HFF-Myc (cell line): ENCODE results near the gene APBA1.

Experiments used
- DNase-seq: peaks from one replicate; pipeline ENCODE4 v3.0.0-alpha.2; 2011; ENCODE audit warnings: low read depth; ENCODE audit errors: extremely low read depth
- H3K4me3 ChIP-seq: replicated peaks from 2 replicates; pipeline ENCODE4 v1.5.1; 2011; ENCODE audit warnings: low read depth, mild to moderate bottlenecking, control low read depth, low read length
- CTCF ChIP-seq: IDR thresholded peaks from 2 replicates; pipeline ENCODE4 v1.5.1; 2012; ENCODE audit warnings: mild to moderate bottlenecking, low read depth, low read length, control low read depth; ENCODE audit errors: missing control alignments

Gene APBA1

DNA sequence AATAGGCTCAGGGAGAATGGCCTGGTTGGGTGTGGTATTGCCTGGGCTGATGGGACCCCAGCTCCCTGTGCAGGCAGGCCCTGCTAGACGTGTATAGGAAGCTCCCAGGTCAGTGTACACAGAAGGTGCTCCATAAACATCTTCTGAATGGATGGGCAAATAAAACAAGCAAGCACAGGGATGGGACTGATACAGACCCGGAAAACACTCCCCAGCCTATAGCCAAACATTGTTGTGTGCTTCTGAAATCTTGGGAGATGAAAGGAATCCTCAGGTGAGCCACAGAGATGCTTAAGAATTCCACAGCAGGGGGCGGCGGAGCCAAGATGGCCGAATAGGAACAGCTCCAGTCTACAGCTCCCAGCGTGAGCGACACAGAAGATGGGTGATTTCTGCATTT is 195.4 kb downstream of the APBA1 start:
- no peak for DNase-seq
- no peak overlapping the region for H3K4me3 ChIP-seq
- no peak for TF ChIP-seq CTCF

- H3K4me3 ChIP-seq: no peak overlapping the region
- TF ChIP-seq CTCF: no peak
- DNase-seq: no peak
Observed at GRCh38 chr9:69476016-69476415, 196.2 kb downstream of the APBA1 start.

DNA sequence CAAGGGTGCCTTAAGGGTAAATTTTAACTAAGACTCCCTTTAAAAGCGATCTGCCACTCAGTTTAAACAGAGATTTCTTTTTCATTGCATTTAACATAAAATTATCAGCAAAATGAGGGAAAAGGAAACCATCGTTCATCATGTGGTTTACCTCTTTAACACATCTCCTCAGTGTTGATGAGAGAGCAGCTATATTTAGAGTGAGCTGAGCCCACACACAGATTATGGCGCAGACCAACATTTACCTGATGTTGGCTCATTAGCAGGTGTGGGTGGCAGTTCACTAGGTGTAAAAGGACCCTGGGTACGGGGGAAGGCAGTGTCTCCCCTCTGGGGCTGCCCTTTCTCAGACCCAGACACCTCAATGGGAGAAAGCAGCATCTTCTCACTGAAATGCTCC is 197.3 kb downstream of the APBA1 start:
- DNase-seq: no peak
- TF ChIP-seq CTCF: no peak
- no peak overlapping the region for H3K4me3 ChIP-seq

GRCh38 chr9:69472101-69472620 is 200.0 kb downstream of the APBA1 start:
- no peak for TF ChIP-seq CTCF
- no peak overlapping the region for H3K4me3 ChIP-seq

DNA sequence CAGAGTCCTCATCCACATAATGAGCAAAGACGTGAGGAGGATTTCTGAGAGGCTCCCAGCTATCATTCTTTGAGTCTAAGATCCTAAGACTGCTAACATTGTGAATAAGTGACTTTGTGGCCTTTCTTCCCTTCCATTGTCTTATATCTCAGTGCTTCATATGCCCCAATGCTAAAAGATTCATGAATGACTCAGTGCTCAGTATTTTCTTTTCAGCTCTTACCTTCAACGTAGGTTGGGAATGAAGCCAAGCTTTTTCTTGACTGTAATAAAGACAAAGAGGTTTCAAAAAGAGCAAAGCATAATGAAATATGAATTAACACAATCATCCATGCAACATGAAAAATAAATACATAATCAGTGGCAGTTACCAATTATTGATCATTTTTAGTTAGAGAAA is 200.7 kb downstream of the APBA1 start:
- no peak for DNase-seq
- no peak for TF ChIP-seq CTCF
- no peak overlapping the region for H3K4me3 ChIP-seq

More at GRCh38 chr9:69472101-69472620, 200.0 kb downstream of the APBA1 start:
- DNase-seq: no peak

GRCh38 chr9:69470186-69470977 is 201.8 kb downstream of the APBA1 start:
- H3K4me3 ChIP-seq: no peak overlapping the region
- TF ChIP-seq CTCF: no peak
- DNase-seq: no peak
